Breast epithelium (tissue), 3 donors: Measurements from ENCODE around the gene DPH1.

Source experiments
- POLR2A ChIP-seq: fragments of 450-650 bp; IDR thresholded peaks from one replicate; pipeline ENCODE4 v1.6.1; 2016; ENCODE audit warnings: antibody characterized with exemption, mild to moderate bottlenecking, moderate library complexity
- TF ChIP-seq, protein P1 (sequence below), 3 donors: fragments of 450-650 bp; IDR thresholded peaks; one replicate each; pipeline ENCODE4 v1.5.1; 2016 to 2017; ENCODE audit warnings: antibody characterized with exemption in 3 of 3, mild to moderate bottlenecking in 3 of 3, moderate library complexity in 3 of 3

DNA sequence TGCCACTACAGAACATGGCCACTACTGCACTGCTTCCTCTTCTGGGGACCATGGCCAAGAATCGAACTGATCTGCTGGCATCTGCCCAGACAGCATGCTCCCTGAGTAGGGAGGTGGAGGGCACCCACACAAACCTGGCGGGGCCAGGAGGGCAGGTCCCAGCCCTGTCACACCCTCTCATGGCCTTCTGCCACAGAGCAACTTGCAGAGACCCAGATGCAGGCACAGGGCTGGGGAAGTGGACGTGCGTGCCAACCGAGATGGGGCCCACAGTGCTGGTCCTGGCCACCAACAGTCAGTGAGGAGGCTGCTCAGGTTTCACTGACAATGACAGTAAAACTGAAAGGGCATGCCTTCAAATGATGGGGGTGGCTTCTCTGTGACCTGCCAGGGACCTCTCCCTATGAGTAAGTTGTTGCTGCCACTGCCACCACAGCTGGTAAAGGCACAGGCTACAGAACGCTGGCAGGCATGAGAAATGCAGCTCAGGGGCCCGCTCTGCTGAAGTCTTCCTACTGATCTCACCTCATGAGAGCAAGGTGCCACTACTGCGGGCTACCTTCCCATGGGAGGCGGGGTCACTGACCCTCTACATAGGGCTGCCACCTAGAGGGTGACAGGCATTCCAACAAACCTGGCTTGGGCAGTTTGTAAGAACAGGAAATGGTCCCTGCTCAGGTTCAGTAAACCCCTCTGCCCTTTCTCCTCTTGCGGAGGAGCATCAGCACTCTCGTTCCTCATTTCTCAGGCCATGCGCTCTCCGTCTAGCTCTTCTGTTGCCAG, 40.5 kb downstream of the DPH1 start:
- TF ChIP-seq, protein P1, sequence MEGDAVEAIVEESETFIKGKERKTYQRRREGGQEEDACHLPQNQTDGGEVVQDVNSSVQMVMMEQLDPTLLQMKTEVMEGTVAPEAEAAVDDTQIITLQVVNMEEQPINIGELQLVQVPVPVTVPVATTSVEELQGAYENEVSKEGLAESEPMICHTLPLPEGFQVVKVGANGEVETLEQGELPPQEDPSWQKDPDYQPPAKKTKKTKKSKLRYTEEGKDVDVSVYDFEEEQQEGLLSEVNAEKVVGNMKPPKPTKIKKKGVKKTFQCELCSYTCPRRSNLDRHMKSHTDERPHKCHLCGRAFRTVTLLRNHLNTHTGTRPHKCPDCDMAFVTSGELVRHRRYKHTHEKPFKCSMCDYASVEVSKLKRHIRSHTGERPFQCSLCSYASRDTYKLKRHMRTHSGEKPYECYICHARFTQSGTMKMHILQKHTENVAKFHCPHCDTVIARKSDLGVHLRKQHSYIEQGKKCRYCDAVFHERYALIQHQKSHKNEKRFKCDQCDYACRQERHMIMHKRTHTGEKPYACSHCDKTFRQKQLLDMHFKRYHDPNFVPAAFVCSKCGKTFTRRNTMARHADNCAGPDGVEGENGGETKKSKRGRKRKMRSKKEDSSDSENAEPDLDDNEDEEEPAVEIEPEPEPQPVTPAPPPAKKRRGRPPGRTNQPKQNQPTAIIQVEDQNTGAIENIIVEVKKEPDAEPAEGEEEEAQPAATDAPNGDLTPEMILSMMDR (IDR thresholded peaks at IDR 0.05): no peak
- TF ChIP-seq POLR2A: no peak
